ENCODE measurements around the gene TGFBRAP1. TPM values are rescaled to one million over a fixed set of nuclear protein-coding genes. Genes with fewer than 3 reads are reported as not detected.

Gene TGFBRAP1
- total and polyA plus RNA-seq, 9 of the 15 experiments (the other 6 are each of a cell fraction or from before 2014, with no cell fraction given), result 3.7 to 18.0 (median 11.0) TPM

- TF ChIP-seq, protein P1, sequence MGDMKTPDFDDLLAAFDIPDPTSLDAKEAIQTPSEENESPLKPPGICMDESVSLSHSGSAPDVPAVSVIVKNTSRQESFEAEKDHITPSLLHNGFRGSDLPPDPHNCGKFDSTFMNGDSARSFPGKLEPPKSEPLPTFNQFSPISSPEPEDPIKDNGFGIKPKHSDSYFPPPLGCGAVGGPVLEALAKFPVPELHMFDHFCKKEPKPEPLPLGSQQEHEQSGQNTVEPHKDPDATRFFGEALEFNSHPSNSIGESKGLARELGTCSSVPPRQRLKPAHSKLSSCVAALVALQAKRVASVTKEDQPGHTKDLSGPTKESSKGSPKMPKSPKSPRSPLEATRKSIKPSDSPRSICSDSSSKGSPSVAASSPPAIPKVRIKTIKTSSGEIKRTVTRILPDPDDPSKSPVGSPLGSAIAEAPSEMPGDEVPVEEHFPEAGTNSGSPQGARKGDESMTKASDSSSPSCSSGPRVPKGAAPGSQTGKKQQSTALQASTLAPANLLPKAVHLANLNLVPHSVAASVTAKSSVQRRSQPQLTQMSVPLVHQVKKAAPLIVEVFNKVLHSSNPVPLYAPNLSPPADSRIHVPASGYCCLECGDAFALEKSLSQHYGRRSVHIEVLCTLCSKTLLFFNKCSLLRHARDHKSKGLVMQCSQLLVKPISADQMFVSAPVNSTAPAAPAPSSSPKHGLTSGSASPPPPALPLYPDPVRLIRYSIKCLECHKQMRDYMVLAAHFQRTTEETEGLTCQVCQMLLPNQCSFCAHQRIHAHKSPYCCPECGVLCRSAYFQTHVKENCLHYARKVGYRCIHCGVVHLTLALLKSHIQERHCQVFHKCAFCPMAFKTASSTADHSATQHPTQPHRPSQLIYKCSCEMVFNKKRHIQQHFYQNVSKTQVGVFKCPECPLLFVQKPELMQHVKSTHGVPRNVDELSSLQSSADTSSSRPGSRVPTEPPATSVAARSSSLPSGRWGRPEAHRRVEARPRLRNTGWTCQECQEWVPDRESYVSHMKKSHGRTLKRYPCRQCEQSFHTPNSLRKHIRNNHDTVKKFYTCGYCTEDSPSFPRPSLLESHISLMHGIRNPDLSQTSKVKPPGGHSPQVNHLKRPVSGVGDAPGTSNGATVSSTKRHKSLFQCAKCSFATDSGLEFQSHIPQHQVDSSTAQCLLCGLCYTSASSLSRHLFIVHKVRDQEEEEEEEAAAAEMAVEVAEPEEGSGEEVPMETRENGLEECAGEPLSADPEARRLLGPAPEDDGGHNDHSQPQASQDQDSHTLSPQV (IDR thresholded peaks at IDR 0.05), result no peak
- TF ChIP-seq PHF8 (IDR thresholded peaks at IDR 0.05; ENCODE audit: borderline replicate concordance, low read length) (no peak), EGR1 (conservative IDR thresholded peaks at IDR 0.05) (no peak), PURB (CRISPR knock-in tag; IDR thresholded peaks at IDR 0.05; ENCODE audit: low read depth) (no peak), CBX3 (IDR thresholded peaks at IDR 0.05; ENCODE audit: borderline replicate concordance in 1 of 2, low read length in 2 of 2) (no peak)
- TF ChIP-seq, protein P2, sequence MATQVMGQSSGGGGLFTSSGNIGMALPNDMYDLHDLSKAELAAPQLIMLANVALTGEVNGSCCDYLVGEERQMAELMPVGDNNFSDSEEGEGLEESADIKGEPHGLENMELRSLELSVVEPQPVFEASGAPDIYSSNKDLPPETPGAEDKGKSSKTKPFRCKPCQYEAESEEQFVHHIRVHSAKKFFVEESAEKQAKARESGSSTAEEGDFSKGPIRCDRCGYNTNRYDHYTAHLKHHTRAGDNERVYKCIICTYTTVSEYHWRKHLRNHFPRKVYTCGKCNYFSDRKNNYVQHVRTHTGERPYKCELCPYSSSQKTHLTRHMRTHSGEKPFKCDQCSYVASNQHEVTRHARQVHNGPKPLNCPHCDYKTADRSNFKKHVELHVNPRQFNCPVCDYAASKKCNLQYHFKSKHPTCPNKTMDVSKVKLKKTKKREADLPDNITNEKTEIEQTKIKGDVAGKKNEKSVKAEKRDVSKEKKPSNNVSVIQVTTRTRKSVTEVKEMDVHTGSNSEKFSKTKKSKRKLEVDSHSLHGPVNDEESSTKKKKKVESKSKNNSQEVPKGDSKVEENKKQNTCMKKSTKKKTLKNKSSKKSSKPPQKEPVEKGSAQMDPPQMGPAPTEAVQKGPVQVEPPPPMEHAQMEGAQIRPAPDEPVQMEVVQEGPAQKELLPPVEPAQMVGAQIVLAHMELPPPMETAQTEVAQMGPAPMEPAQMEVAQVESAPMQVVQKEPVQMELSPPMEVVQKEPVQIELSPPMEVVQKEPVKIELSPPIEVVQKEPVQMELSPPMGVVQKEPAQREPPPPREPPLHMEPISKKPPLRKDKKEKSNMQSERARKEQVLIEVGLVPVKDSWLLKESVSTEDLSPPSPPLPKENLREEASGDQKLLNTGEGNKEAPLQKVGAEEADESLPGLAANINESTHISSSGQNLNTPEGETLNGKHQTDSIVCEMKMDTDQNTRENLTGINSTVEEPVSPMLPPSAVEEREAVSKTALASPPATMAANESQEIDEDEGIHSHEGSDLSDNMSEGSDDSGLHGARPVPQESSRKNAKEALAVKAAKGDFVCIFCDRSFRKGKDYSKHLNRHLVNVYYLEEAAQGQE (IDR thresholded peaks at IDR 0.05; ENCODE audit: borderline replicate concordance), result peak; percentile 69; the same call in 1 of the 2 replicates
- TF ChIP-seq, protein P2 (CRISPR knock-in tag; IDR thresholded peaks at IDR 0.05; ENCODE audit: low read depth), result no peak
- TF ChIP-seq, protein P3, sequence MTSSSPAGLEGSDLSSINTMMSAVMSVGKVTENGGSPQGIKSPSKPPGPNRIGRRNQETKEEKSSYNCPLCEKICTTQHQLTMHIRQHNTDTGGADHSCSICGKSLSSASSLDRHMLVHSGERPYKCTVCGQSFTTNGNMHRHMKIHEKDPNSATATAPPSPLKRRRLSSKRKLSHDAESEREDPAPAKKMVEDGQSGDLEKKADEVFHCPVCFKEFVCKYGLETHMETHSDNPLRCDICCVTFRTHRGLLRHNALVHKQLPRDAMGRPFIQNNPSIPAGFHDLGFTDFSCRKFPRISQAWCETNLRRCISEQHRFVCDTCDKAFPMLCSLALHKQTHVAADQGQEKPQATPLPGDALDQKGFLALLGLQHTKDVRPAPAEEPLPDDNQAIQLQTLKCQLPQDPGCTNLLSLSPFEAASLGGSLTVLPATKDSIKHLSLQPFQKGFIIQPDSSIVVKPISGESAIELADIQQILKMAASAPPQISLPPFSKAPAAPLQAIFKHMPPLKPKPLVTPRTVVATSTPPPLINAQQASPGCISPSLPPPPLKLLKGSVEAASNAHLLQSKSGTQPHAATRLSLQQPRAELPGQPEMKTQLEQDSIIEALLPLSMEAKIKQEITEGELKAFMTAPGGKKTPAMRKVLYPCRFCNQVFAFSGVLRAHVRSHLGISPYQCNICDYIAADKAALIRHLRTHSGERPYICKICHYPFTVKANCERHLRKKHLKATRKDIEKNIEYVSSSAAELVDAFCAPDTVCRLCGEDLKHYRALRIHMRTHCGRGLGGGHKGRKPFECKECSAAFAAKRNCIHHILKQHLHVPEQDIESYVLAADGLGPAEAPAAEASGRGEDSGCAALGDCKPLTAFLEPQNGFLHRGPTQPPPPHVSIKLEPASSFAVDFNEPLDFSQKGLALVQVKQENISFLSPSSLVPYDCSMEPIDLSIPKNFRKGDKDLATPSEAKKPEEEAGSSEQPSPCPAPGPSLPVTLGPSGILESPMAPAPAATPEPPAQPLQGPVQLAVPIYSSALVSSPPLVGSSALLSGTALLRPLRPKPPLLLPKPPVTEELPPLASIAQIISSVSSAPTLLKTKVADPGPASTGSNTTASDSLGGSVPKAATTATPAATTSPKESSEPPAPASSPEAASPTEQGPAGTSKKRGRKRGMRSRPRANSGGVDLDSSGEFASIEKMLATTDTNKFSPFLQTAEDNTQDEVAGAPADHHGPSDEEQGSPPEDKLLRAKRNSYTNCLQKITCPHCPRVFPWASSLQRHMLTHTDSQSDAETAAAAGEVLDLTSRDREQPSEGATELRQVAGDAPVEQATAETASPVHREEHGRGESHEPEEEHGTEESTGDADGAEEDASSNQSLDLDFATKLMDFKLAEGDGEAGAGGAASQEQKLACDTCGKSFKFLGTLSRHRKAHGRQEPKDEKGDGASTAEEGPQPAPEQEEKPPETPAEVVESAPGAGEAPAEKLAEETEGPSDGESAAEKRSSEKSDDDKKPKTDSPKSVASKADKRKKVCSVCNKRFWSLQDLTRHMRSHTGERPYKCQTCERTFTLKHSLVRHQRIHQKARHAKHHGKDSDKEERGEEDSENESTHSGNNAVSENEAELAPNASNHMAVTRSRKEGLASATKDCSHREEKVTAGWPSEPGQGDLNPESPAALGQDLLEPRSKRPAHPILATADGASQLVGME (CRISPR knock-in tag; IDR thresholded peaks at IDR 0.05), result no peak
Measured at GRCh38 chr2:105235388-105236059, 94.0 kb downstream of the TGFBRAP1 start (continued).
